NCI-H524 (cell line): ENCODE results near the gene AMZ1.
"Not testable (repeated sequence)": the region's sequence is repeated elsewhere in the genome, so short reads cannot be mapped to it uniquely, and the experiment has no call there.

Experiments used
- DNase-seq, 2 experiments: peaks; one replicate each; lab custom pipeline; 2025; lab: John Stamatoyannopoulos, UW

AMZ1 gene

GRCh38 chr7:2711895-2712675 lies 24.1 kb downstream of the AMZ1 start:
- no peak for DNase-seq

GRCh38 chr7:2713370-2713769 lies 25.4 kb downstream of the AMZ1 start:
- no peak for DNase-seq

- no peak for DNase-seq
These were observed 26.0 kb downstream of the AMZ1 start for GRCh38 chr7:2713978-2714377.

GRCh38 chr7:2714636-2715035 lies 26.6 kb downstream of the AMZ1 start:
- no peak for DNase-seq

GRCh38 chr7:2715341-2716231 lies 27.6 kb downstream of the AMZ1 start:
- no peak for DNase-seq

- DNase-seq: no peak
These were observed 28.5 kb downstream of the AMZ1 start for GRCh38 chr7:2716488-2716887.

- no peak for DNase-seq
These were observed 28.9 kb downstream of the AMZ1 start for GRCh38 chr7:2716906-2717292.

GRCh38 chr7:2717293-2718261 lies 29.6 kb downstream of the AMZ1 start:
- no peak for DNase-seq

- DNase-seq: no peak
These were observed 30.4 kb downstream of the AMZ1 start for GRCh38 chr7:2718296-2718965.

GRCh38 chr7:2719007-2719406 lies 31.0 kb downstream of the AMZ1 start:
- peak; percentile 29 to 77 for DNase-seq

GRCh38 chr7:2720024-2720423 lies 32.0 kb downstream of the AMZ1 start:
- no peak for DNase-seq

GRCh38 chr7:2721842-2722241 lies 33.8 kb downstream of the AMZ1 start:
- DNase-seq: no peak

GRCh38 chr7:2722591-2722990 lies 34.6 kb downstream of the AMZ1 start:
- DNase-seq: no peak

- DNase-seq: no peak
These were observed 35.3 kb downstream of the AMZ1 start for GRCh38 chr7:2723138-2723850.

- DNase-seq: not testable (repeated sequence)
These were observed 36.0 kb downstream of the AMZ1 start for GRCh38 chr7:2724036-2724435.

- no peak for DNase-seq
These were observed 36.6 kb downstream of the AMZ1 start for GRCh38 chr7:2724453-2725177.

GRCh38 chr7:2725178-2726105 lies 37.4 kb downstream of the AMZ1 start:
- DNase-seq: no peak

GRCh38 chr7:2726316-2727018 lies 38.5 kb downstream of the AMZ1 start:
- DNase-seq: no peak
